ENCODE results near the gene ATG9A. TPM values are rescaled to one million over a fixed set of nuclear protein-coding genes. Genes with fewer than 3 reads are reported as not detected.

Gene ATG9A
- total RNA-seq, 1 donor from 2014 or later, result 78.2 TPM

GRCh38 chr2:219214141-219214540 is 15.3 kb downstream of the ATG9A start:
- Histone ChIP-seq H3K4me3 (no peak overlapping the region), H3K4me1 (peaks cover 25% of the 10 kb centered on the region), H3K9me3 (replicated peaks) (no peaks in the 10 kb centered on the region), H3K27me3 (ENCODE audit: low read depth) (no peaks in the 10 kb centered on the region), H3K36me3 (peaks cover 62% of the 10 kb centered on the region), H3K27ac (replicated peaks) (no peak overlapping the region)
- intact Hi-C loops (cut with micrococcal nuclease), result no loop called here
- DNase-seq, result no peak
- TF ChIP-seq CTCF (IDR thresholded peaks at IDR 0.05; ENCODE audit: borderline replicate concordance), result no peak

- peaks cover 25% of the 10 kb centered on the region for H3K4me1 ChIP-seq
- no peak for TF ChIP-seq CTCF (IDR thresholded peaks at IDR 0.05; ENCODE audit: borderline replicate concordance)
- DNase-seq, result no peak
- H3K27me3 ChIP-seq (ENCODE audit: low read depth), result no peaks in the 10 kb centered on the region
- peaks cover 68% of the 10 kb centered on the region for H3K36me3 ChIP-seq
- H3K27ac ChIP-seq (replicated peaks), result no peak overlapping the region
- intact Hi-C loops (cut with micrococcal nuclease), result no loop called here
- no peaks in the 10 kb centered on the region for H3K9me3 ChIP-seq (replicated peaks)
- H3K4me3 ChIP-seq, result no peak overlapping the region
Measured at GRCh38 chr2:219213486-219214071, 15.9 kb downstream of the ATG9A start.

GRCh38 chr2:219213026-219213415 is 16.4 kb downstream of the ATG9A start:
- H3K27me3 ChIP-seq (ENCODE audit: low read depth), result no peaks in the 10 kb centered on the region
- no peak for DNase-seq
- TF ChIP-seq CTCF (IDR thresholded peaks at IDR 0.05; ENCODE audit: borderline replicate concordance), result no peak
- no peaks in the 10 kb centered on the region for H3K9me3 ChIP-seq (replicated peaks)
- H3K4me3 ChIP-seq, result no peak overlapping the region
- peaks cover 74% of the 10 kb centered on the region for H3K36me3 ChIP-seq
- no peak overlapping the region for H3K27ac ChIP-seq (replicated peaks)
- intact Hi-C loops (cut with micrococcal nuclease), result no loop called here
- peaks cover 25% of the 10 kb centered on the region for H3K4me1 ChIP-seq

- intact Hi-C loops (cut with micrococcal nuclease), result no loop called here
- no peak overlapping the region for H3K4me3 ChIP-seq
- H3K36me3 ChIP-seq, result peaks cover 72% of the 10 kb centered on the region
- peaks cover 25% of the 10 kb centered on the region for H3K4me1 ChIP-seq
- TF ChIP-seq CTCF (IDR thresholded peaks at IDR 0.05; ENCODE audit: borderline replicate concordance), result no peak
- no peaks in the 10 kb centered on the region for H3K27me3 ChIP-seq (ENCODE audit: low read depth)
- H3K27ac ChIP-seq (replicated peaks), result no peak overlapping the region
- no peaks in the 10 kb centered on the region for H3K9me3 ChIP-seq (replicated peaks)
- DNase-seq, result no peak
Measured at GRCh38 chr2:219210886-219211362, 18.5 kb downstream of the ATG9A start.

- no peak for TF ChIP-seq CTCF (IDR thresholded peaks at IDR 0.05; ENCODE audit: borderline replicate concordance)
- no peak overlapping the region for H3K27ac ChIP-seq (replicated peaks)
- intact Hi-C loops (cut with micrococcal nuclease), result no loop called here
- peaks cover 66% of the 10 kb centered on the region for H3K36me3 ChIP-seq
- peaks cover 27% of the 10 kb centered on the region for H3K4me1 ChIP-seq
- H3K27me3 ChIP-seq (ENCODE audit: low read depth), result no peaks in the 10 kb centered on the region
- no peak for DNase-seq
- no peak overlapping the region for H3K4me3 ChIP-seq
- H3K9me3 ChIP-seq (replicated peaks), result no peaks in the 10 kb centered on the region
Measured at GRCh38 chr2:219210196-219210885, 19.1 kb downstream of the ATG9A start.
